Activated T-helper 1 cell treated with anti-CD3 and anti-CD28 coated beads, Interleukin-2, amount 50 U/mL, for 16 hours (primary cell): ENCODE measurements around the gene NAP1L3.

Experiments
- DNase-seq, 2 donors: peaks; one replicate each; pipeline ENCODE4 v3.0.0-alpha.2; 2020; ENCODE audit warnings: low read depth in 1 of 2, low spot score in 1 of 2

NAP1L3 gene

DNA sequence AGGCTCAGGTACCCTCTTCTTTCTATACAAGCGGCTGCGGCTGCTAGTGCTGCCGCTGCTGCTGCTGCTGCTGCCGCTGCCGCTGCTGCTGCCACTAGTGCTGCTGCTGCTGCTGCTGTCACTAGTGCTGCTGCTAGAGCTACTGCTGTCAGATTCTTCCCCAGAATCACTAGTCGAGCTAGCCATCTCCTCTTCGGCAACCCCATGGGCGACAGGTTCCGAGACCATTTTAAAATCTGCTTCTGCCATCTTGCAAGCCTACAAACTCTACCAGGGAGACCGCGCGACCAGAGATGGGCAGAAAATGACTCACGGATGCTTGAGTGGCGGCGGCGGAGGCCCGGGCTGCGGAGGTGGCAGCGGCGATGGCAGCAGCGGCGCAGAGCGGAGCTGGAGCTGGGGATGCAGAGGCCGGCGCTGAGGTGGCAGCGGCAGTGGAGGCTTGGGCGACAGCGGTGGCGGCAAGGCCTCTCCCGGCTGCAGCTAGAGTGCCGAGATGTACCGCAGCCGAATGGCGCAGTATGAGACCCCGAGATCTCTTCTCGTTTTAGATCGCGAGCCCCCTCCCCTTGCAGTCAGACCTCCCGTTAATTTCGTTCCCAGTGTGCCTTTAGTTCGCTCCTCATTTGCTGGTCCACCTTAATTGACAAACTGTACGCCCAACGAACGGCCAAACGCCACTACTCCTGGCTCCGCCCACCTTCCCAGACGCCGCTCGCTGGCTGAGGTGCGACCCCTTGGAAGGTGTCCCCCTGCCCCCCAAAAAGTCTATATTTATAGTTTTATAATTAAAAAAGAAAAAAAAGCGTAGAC is at the start of gene NAP1L3:
TSS of gene NAP1L3 (minus strand) at position 523 of the 813 bp plus-strand sequence. CDS start at position 249, 274 bp downstream.
- peak; percentile 6 to 45 for DNase-seq

GRCh38 chrX:93711076-93711475 is 37.7 kb upstream of the NAP1L3 start:
- DNase-seq = no peak

- DNase-seq = no peak
These were observed 30.3 kb upstream of the NAP1L3 start for GRCh38 chrX:93703701-93704100.

- DNase-seq = no peak
These were observed 22.6 kb upstream of the NAP1L3 start for GRCh38 chrX:93695981-93696380.

DNA sequence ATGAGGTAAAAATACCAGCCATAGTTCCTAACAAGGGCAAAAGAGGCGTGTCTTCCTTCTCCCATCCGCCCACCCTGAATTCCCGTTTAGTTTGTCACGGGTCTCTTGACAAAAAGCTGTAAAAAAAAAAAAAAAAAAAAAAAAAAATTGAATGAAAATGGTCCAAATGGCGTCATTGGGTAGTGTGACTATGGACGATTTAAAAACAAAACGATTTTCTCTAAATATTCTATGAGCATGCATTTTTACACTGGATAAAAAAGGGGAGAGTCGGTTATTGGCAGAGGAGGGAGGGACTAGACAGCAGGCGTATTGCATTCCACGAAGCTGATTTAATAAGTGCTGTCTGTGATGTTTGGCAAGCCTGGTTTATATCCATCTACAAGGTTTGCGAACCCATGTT is 492 bp upstream of the NAP1L3 start, which contains the start of gene FAM133A:
TSS of gene FAM133A (plus strand) at position 338 of the 403 bp plus-strand sequence. CDS start 35,214 bp downstream, outside the sequence.
- no peak for DNase-seq

GRCh38 chrX:93660575-93660974 is 12.8 kb downstream of the NAP1L3 start:
- no peak for DNase-seq

- DNase-seq = no peak
These were observed 24.0 kb downstream of the NAP1L3 start for GRCh38 chrX:93649381-93649780.

DNA sequence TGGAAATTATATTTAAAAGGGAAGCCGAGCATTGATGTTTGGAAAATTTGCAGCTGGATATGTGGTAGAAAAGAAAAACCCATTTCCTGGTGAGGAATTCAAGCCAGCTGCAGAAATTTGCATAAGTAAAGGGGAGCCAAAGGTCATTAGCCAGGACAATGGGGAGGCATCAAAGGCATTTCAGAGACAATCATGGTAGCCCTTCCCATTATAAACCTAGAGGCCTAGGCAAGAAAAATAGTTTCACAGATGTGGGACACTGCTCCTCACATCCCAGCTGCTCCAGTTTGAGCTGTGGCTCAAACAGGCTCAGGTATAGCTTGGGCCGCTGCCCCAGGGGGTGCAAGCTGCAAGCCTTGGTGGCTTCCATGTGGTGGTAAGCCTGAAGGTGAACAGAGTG is 35.8 kb downstream of the NAP1L3 start:
- DNase-seq = no peak
